Nephron (organoid): Measurements from ENCODE around the gene EAF1.
"Not testable (repeated sequence)": the region's sequence is repeated elsewhere in the genome, so short reads cannot be mapped to it uniquely, and the experiment has no call there.

Experiments
- H3K27ac Mint-ChIP-seq, 3 experiments: 2 replicates each; pipeline ENCODE4 v1.8.0; 2020; ENCODE audit warnings: mixed read lengths in 3 of 3, mild to moderate bottlenecking in 2 of 3, moderate library complexity in 1 of 3
- H3K27me3 Mint-ChIP-seq: 2 replicates; pipeline ENCODE4 v1.8.0; 2021; ENCODE audit warnings: low read depth, mild to moderate bottlenecking, moderate library complexity, mixed read lengths
- H3K36me3 Mint-ChIP-seq: 2 replicates; pipeline ENCODE4 v1.8.0; 2020; ENCODE audit warnings: low read depth, mixed read lengths
- H3K4me1 Mint-ChIP-seq: 2 replicates; pipeline ENCODE4 v1.8.0; 2020; ENCODE audit warnings: mixed read lengths
- H3K4me3 Mint-ChIP-seq, 3 experiments: 2 replicates each; pipeline ENCODE4 v1.8.0; 2020; ENCODE audit warnings: mild to moderate bottlenecking in 3 of 3, mixed read lengths in 3 of 3, moderate library complexity in 2 of 3
- H3K9me3 Mint-ChIP-seq: 2 replicates; pipeline ENCODE4 v1.8.0; 2020; ENCODE audit warnings: mixed read lengths
- TF ChIP-seq, protein P1 (sequence below), 3 experiments: fragments of 200-600 bp; sonication (generic); IDR thresholded peaks; one replicate each; pipeline ENCODE4 v1.5.0; 2021; ENCODE audit warnings: antibody characterized with exemption in 3 of 3; ENCODE audit not compliant: unreplicated experiment in 3 of 3

Gene EAF1

DNA sequence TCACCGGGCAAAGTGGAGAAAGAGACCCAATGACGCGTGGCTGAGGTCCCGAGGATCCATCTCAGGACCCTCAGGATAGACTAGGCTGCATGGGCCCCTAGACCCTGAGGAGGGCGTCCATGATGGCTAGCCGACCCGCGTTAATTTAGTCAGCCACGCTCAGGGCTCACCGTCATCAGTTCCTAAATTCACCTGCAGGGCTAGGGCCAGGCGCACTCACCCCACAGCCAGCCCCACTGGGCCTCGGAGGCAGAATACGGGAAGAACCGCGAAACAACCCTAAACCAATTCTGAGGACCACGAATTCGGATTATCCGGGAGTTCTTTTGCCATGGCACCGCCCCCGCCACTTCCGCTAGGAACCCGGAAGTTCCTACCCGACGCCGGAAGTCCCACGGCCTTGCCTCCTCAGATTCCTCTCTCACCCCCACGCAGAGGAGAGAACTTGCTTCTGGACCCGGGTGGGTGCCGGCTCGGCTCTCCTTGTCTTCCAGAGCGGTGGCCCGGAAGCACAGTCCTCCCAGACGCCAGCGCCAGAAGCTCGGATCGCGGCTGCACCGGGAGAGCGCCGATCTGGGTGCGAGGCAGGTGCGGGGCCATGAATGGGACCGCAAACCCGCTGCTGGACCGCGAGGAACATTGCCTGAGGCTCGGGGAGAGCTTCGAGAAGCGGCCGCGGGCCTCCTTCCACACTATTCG is at the start of gene EAF1, which contains the start of gene METTL6:
TSS of gene EAF1 (plus strand) at position 417 of the 699 bp plus-strand sequence. CDS start at position 599, 182 bp downstream.
TSS of gene METTL6 (minus strand) at position 363 of the 699 bp plus-strand sequence. CDS start 1,033 bp downstream, outside the sequence.
- H3K4me1 Mint-ChIP-seq = peaks cover 37% of the 10 kb centered on the region
- H3K4me3 Mint-ChIP-seq = peak within 1 kb of the TSS; percentile 98 to 100 (median 99)
- no peaks in the 10 kb centered on the region for H3K27me3 Mint-ChIP-seq
- H3K9me3 Mint-ChIP-seq = no peaks in the 10 kb centered on the region
- TF ChIP-seq, protein P1, sequence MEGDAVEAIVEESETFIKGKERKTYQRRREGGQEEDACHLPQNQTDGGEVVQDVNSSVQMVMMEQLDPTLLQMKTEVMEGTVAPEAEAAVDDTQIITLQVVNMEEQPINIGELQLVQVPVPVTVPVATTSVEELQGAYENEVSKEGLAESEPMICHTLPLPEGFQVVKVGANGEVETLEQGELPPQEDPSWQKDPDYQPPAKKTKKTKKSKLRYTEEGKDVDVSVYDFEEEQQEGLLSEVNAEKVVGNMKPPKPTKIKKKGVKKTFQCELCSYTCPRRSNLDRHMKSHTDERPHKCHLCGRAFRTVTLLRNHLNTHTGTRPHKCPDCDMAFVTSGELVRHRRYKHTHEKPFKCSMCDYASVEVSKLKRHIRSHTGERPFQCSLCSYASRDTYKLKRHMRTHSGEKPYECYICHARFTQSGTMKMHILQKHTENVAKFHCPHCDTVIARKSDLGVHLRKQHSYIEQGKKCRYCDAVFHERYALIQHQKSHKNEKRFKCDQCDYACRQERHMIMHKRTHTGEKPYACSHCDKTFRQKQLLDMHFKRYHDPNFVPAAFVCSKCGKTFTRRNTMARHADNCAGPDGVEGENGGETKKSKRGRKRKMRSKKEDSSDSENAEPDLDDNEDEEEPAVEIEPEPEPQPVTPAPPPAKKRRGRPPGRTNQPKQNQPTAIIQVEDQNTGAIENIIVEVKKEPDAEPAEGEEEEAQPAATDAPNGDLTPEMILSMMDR (IDR thresholded peaks at IDR 0.05; ENCODE audit: unreplicated experiment in 3 of 3) = peak in 1 of 3 experiments; percentile 37
- H3K27ac Mint-ChIP-seq = peak within 1 kb of the TSS; percentile 81 to 98 (median 95)
- peaks cover 25% of the 10 kb centered on the region for H3K36me3 Mint-ChIP-seq

DNA sequence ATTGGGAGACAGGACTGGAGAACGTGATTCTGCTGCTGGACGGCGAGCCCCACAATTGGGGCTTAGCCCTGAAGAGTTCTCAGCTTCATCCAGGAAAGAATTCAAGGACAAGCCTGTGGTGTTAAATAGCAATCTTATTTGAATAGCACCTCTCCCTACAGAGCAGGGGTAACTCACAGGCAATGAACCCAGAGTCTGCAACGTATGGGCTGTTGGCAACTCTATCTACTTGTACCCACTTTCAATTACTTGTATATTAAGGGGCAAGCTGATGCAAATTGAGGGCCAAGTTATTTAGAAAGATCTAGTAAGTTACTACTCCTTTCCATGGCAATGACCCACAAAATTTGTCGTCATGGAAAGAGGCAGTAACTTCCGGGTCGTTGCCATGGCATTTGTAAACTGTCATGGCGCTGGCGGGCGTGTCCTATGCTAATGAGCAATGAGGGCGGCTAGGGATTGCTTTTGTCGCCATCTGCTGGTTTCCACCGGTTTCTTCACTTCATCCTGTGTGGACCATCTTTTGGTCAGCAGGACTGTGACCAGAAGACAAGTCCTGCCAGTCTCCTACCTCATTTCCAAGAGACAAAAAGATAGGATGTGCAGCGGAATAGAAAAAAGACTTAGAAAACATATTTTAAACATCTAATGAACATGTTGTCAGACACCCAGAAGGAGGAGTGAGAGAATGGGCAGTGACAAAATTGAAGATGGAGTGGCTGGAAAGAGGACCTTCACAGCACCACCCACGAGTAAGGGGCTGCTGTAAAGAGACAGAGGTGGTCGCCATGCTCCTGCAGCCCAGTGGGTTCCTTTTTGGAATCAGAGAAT is 49.2 kb upstream of the EAF1 start:
- Mint-ChIP-seq H3K9me3 (no peaks in the 10 kb centered on the region), H3K4me3 (peak overlapping the region; percentile 17 to 34 (median 24)), H3K27me3 (no peaks in the 10 kb centered on the region), H3K27ac (peak overlapping the region; percentile 25 to 74 (median 68)), H3K4me1 (peaks cover 8% of the 10 kb centered on the region), H3K36me3 (no peaks in the 10 kb centered on the region)
- TF ChIP-seq, protein P1 (IDR thresholded peaks at IDR 0.05; ENCODE audit: unreplicated experiment in 3 of 3) = peak; percentile 81 to 86 (median 84)

DNA sequence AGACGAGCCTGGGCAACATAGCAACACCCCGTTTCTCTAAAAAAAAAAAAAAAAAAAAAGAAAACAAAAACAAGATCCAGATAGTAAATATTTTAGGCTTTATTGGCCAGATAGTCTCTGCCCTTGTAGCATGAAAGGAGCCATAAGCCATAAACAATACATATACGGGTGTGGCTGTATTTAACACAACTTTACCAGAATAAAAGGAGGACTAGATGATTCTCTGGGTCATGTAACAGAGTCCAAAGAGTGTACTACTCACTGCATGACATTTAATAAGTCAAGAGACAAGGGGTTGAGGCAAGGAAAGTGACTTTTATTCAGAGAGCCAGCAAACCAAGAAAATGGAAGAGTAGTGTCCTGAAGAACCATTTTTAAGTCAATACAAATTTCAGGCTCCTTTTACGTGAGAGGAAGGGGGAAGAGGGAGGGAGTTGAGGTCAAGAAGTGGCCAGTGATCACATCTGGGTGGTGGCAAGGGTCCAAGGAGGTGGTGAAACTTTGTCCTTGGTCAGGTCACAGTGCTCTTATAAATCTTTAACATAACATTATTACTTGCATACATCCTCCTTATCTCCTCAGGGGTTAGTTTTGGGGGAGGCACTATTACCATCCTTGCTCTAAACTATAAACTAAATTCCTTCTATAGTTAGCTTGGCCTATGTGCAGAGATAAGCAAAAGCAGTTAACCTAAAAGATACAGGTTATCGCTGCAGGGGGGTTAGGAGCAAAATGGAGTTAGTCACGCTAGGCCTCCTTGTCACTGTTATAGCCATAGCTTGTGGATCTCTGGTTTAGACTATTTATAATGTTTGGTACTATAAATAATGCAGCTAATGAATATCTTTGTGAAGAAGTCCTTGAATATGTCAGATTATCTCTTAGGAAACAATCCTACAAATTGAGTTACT is 46.2 kb upstream of the EAF1 start:
- Mint-ChIP-seq H3K27me3 (no peaks in the 10 kb centered on the region), H3K4me3 (no peak overlapping the region), H3K36me3 (peaks cover 5% of the 10 kb centered on the region), H3K4me1 (peaks cover 8% of the 10 kb centered on the region), H3K27ac (no peak overlapping the region), H3K9me3 (peaks cover 5% of the 10 kb centered on the region)
- TF ChIP-seq, protein P1 (IDR thresholded peaks at IDR 0.05; ENCODE audit: unreplicated experiment in 3 of 3) = no peak

DNA sequence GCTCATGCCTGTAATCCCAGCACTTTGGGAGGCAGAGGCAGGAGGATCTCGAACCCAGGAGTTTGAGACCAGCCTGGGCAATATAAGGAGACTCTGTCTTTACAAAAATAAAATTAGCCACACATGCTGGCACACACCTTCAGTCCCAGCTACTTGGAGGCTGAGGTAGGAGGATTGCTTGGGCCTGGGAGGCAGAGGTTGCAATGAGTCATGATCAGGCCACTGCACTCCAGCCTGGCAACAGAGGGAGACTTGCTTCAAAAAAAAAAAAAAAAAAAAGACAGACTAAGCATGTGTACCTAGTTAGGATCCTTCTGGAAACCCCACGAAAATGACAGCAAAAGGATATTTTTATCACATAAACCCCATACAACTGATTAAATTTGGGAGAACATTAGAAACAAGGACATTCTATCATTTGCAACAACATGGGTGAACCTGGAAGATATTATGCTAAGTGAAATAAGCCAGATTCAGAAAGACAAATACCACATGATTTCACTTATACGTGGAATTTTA is 44.9 kb upstream of the EAF1 start:
- Mint-ChIP-seq H3K27ac (no peak overlapping the region), H3K27me3 (no peaks in the 10 kb centered on the region), H3K4me1 (peaks cover 8% of the 10 kb centered on the region), H3K9me3 (peaks cover 7% of the 10 kb centered on the region), H3K36me3 (peaks cover 6% of the 10 kb centered on the region), H3K4me3 (no peak overlapping the region)
- TF ChIP-seq, protein P1 (IDR thresholded peaks at IDR 0.05; ENCODE audit: unreplicated experiment in 3 of 3) = no peak

DNA sequence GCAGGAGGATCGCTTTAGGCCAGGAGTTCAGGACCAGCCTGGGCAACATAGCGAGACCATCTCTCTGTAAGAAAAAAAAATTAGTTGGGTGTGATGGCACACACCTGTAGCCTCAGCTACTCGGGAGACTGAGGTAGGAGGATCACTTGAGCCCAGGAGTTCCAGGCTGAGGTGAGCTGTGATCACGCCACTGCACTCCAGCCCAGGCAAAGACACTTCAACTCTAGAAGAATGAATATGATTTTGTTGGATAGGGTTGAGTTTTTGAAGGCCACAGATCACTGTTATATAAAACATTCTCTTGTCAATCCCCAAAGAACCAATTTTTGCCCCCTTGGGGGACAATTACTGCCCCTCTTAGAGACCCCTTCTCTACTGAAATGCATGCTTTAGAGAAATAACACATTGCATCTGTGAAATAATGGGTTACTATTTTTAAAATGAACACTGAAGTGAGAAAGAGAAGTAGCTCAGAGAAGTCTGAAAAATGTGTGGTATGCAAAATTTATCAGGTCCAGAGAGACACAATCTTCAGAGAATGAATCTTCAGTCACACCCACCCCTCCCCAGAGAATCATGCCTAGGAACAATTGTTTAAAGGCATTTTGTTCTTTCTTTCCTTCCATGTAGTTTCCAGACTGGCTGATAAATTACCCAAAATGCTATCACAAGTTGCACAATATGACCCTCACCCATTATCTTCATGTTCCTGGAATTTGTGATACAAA is 42.7 kb upstream of the EAF1 start:
- TF ChIP-seq, protein P1 (IDR thresholded peaks at IDR 0.05; ENCODE audit: unreplicated experiment in 3 of 3) = no peak
- Mint-ChIP-seq H3K4me1 (no peaks in the 10 kb centered on the region), H3K36me3 (peaks cover 6% of the 10 kb centered on the region), H3K27me3 (no peaks in the 10 kb centered on the region), H3K9me3 (peaks cover 11% of the 10 kb centered on the region), H3K4me3 (no peak overlapping the region), H3K27ac (no peak overlapping the region)

DNA sequence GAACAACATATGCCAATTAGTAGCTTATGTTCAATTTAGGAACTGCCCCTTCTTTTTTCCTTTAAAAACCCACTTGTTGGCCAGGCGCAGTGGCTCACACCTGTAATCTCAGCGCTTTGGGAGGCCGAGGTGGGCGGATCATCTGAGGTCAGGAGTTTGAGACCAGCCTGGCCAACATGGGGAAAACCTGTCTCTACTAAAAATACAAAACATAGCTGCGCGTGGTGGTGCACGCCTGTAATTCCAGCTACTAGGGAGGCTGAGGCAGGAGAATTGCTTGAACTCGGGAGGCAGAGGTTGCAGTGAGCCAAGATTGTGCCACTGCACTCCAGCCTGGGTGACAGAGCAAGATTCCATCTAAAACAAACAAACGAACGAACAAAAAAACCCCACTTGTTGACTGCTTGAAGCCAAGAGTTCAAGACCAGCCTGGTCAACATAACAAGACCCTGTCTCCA is 42.1 kb upstream of the EAF1 start:
- not testable (repeated sequence) for H3K27me3 Mint-ChIP-seq, H3K4me1 Mint-ChIP-seq, H3K36me3 Mint-ChIP-seq, H3K4me3 Mint-ChIP-seq, H3K27ac Mint-ChIP-seq
- H3K9me3 Mint-ChIP-seq = peaks cover 11% of the 10 kb centered on the region
